ENCODE results near the gene SLC38A6.

The SLC38A6 gene

GRCh38 chr14:61033054-61033453 lies 52.0 kb downstream of the SLC38A6 start:
- no peak for ATAC-seq (ENCODE audit: insufficient read depth, low read depth)

DNA sequence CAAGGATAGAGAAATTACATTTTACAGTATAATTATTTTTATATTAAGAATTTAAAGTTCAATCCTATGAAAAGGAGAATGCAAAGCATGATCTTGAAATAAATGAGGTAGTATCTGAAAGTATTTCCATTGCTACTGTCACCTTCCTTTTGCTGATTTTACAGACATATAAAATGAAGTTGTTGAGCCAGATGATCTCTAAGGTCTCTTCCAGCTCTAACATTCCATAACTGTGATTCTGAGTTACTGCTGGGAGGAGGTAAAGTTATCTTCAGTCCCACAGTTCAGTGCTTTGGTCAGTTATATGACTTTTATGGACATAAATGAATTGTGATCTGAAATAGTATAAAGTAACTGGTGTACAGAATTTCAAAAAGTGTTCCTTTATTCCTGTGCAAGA lies 52.8 kb downstream of the SLC38A6 start:
- no peaks in the 10 kb centered on the region for H3K79me2 ChIP-seq (ENCODE audit: insufficient read depth, low read length)
- ATAC-seq (ENCODE audit: insufficient read depth, low read depth) (no peak), DNase-seq (no peak)
- H3K27me3 ChIP-seq (ENCODE audit: insufficient read depth, low read length, poor library complexity): no peaks in the 10 kb centered on the region
- no peak overlapping the region for H3K9ac ChIP-seq (ENCODE audit: low read depth, low read length)
- no peak overlapping the region for H3K27ac ChIP-seq (ENCODE audit: low read length)
- H3K36me3 ChIP-seq (ENCODE audit: insufficient read depth, low read length): no peaks in the 10 kb centered on the region
- H3K4me1 ChIP-seq (ENCODE audit: insufficient read depth, low read length): peaks cover 17% of the 10 kb centered on the region
- H3K9me3 ChIP-seq (ENCODE audit: insufficient read depth, low read length, severe bottlenecking): no peaks in the 10 kb centered on the region
- H3K4me3 ChIP-seq (ENCODE audit: low read depth in 1 of 2, low read length in 2 of 2): no peak overlapping the region
- no peaks in the 10 kb centered on the region for H4K20me1 ChIP-seq (ENCODE audit: insufficient read depth, low read length)
- no peak overlapping the region for H2AFZ ChIP-seq (ENCODE audit: low read depth, low read length)
- H3K4me2 ChIP-seq (ENCODE audit: insufficient read depth, low read length): no peak overlapping the region
- no peak for TF ChIP-seq EZH2 (IDR thresholded peaks at IDR 0.05; ENCODE audit: borderline replicate concordance, low read depth, low read length, severe bottlenecking)
- no peak for TF ChIP-seq CTCF (IDR thresholded peaks at IDR 0.05; ENCODE audit: borderline replicate concordance, extremely low read depth, low read length, poor library complexity, severe bottlenecking)

More at GRCh38 chr14:61033054-61033453, 52.0 kb downstream of the SLC38A6 start:
- H3K9ac ChIP-seq (ENCODE audit: low read depth, low read length): no peak overlapping the region
- H3K4me2 ChIP-seq (ENCODE audit: insufficient read depth, low read length): no peak overlapping the region
- H2AFZ ChIP-seq (ENCODE audit: low read depth, low read length): no peak overlapping the region
- no peak overlapping the region for H3K4me3 ChIP-seq (ENCODE audit: low read depth in 1 of 2, low read length in 2 of 2)
- no peaks in the 10 kb centered on the region for H3K27me3 ChIP-seq (ENCODE audit: insufficient read depth, low read length, poor library complexity)
- peaks cover 17% of the 10 kb centered on the region for H3K4me1 ChIP-seq (ENCODE audit: insufficient read depth, low read length)
- no peak for DNase-seq
- no peaks in the 10 kb centered on the region for H4K20me1 ChIP-seq (ENCODE audit: insufficient read depth, low read length)
- H3K9me3 ChIP-seq (ENCODE audit: insufficient read depth, low read length, severe bottlenecking): no peaks in the 10 kb centered on the region
- H3K27ac ChIP-seq (ENCODE audit: low read length): no peak overlapping the region
- TF ChIP-seq EZH2 (IDR thresholded peaks at IDR 0.05; ENCODE audit: borderline replicate concordance, low read depth, low read length, severe bottlenecking) (no peak), CTCF (IDR thresholded peaks at IDR 0.05; ENCODE audit: borderline replicate concordance, extremely low read depth, low read length, poor library complexity, severe bottlenecking) (no peak)
- H3K36me3 ChIP-seq (ENCODE audit: insufficient read depth, low read length): no peaks in the 10 kb centered on the region
- no peaks in the 10 kb centered on the region for H3K79me2 ChIP-seq (ENCODE audit: insufficient read depth, low read length)

DNA sequence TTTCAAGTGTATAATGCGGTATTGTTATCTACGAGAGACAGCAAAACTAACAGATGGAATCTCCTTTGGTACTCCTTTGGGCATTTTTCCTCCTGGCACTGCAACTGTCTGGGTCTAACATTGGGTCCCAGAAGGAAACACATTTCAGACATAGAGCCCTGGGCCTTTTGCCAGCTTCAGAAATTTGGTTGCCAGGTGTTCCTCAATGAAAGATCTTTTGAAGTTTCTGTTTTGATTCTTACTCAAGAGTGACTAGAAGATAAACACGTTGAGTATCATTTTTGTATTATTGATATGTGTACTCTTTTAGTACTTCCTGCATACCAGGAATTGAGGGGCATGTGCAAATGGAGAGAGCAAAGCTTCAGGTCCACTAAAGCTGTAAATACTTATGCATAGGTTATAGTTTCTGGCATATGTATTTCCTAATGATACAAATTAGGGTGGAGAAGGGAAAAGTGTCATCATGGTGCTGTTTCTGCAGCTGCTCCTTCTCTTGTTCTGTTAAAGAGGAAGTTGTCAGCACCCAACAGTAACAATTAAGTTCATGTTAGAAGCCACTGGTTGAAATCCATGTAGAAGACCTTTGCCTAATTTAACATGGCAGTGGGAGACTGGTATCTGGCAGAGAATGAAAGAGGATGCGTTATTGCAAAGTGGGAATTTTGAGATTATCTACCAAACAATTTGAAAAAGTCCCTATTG lies 53.5 kb downstream of the SLC38A6 start:
- peak; percentile 57 for ATAC-seq (ENCODE audit: insufficient read depth, low read depth)
- H3K27ac ChIP-seq (ENCODE audit: low read length): peak overlapping the region; percentile 10; the same call in 1 of the 2 replicates

More for the DNA sequence above, 53.5 kb downstream of the SLC38A6 start:
- peaks cover 17% of the 10 kb centered on the region for H3K4me1 ChIP-seq (ENCODE audit: insufficient read depth, low read length)
- H3K4me3 ChIP-seq (ENCODE audit: low read depth in 1 of 2, low read length in 2 of 2): no peak overlapping the region
- TF ChIP-seq EZH2 (IDR thresholded peaks at IDR 0.05; ENCODE audit: borderline replicate concordance, low read depth, low read length, severe bottlenecking) (no peak), CTCF (IDR thresholded peaks at IDR 0.05; ENCODE audit: borderline replicate concordance, extremely low read depth, low read length, poor library complexity, severe bottlenecking) (no peak)
- no peaks in the 10 kb centered on the region for H3K27me3 ChIP-seq (ENCODE audit: insufficient read depth, low read length, poor library complexity)
- H3K9ac ChIP-seq (ENCODE audit: low read depth, low read length): no peak overlapping the region
- no peak overlapping the region; the same call in 1 of the 2 replicates for H2AFZ ChIP-seq (ENCODE audit: low read depth, low read length)
- H3K36me3 ChIP-seq (ENCODE audit: insufficient read depth, low read length): no peaks in the 10 kb centered on the region
- no peaks in the 10 kb centered on the region for H3K79me2 ChIP-seq (ENCODE audit: insufficient read depth, low read length)
- H4K20me1 ChIP-seq (ENCODE audit: insufficient read depth, low read length): no peaks in the 10 kb centered on the region
- H3K9me3 ChIP-seq (ENCODE audit: insufficient read depth, low read length, severe bottlenecking): no peaks in the 10 kb centered on the region
- peak; percentile 45 for DNase-seq
- H3K4me2 ChIP-seq (ENCODE audit: insufficient read depth, low read length): peak overlapping the region; percentile 25; the same call in 1 of the 2 replicates
